RPMI8226 (cell line): ENCODE data around the gene LPCAT1.
"Not testable (repeated sequence)": the region's sequence is repeated elsewhere in the genome, so short reads cannot be mapped to it uniquely, and the experiment has no call there.

Experiments used
- DNase-seq: peaks from one replicate; pipeline ENCODE4 v3.0.0-alpha.2; 2015

Gene LPCAT1

GRCh38 chr5:1507961-1508658 lies 15.7 kb downstream of the LPCAT1 start:
- DNase-seq, result no peak

GRCh38 chr5:1507457-1507856 lies 16.3 kb downstream of the LPCAT1 start:
- DNase-seq, result no peak

- no peak for DNase-seq
Measured at GRCh38 chr5:1507014-1507375, 16.8 kb downstream of the LPCAT1 start.

- no peak for DNase-seq
Measured at GRCh38 chr5:1506242-1507013, 17.3 kb downstream of the LPCAT1 start.

- DNase-seq, result no peak
Measured at GRCh38 chr5:1505506-1506241, 18.1 kb downstream of the LPCAT1 start.

GRCh38 chr5:1505089-1505488 lies 18.7 kb downstream of the LPCAT1 start:
- not testable (repeated sequence) for DNase-seq

GRCh38 chr5:1504617-1505016 lies 19.1 kb downstream of the LPCAT1 start:
- DNase-seq, result no peak

- no peak for DNase-seq
Measured at GRCh38 chr5:1504069-1504595, 19.6 kb downstream of the LPCAT1 start.

GRCh38 chr5:1503241-1504068 lies 20.3 kb downstream of the LPCAT1 start:
- DNase-seq, result no peak

- DNase-seq, result no peak
Measured at GRCh38 chr5:1502737-1503120, 21.0 kb downstream of the LPCAT1 start.

GRCh38 chr5:1502046-1502736 lies 21.6 kb downstream of the LPCAT1 start:
- DNase-seq, result no peak

- no peak for DNase-seq
Measured at GRCh38 chr5:1501372-1502045, 22.3 kb downstream of the LPCAT1 start.

GRCh38 chr5:1500411-1501091 lies 23.2 kb downstream of the LPCAT1 start:
- no peak for DNase-seq

GRCh38 chr5:1499851-1500250 lies 23.9 kb downstream of the LPCAT1 start:
- DNase-seq, result no peak

GRCh38 chr5:1498623-1499416 lies 24.9 kb downstream of the LPCAT1 start:
- DNase-seq, result peak; percentile 68

- DNase-seq, result peak; percentile 86
Measured at GRCh38 chr5:1497795-1498622, 25.8 kb downstream of the LPCAT1 start.

GRCh38 chr5:1497242-1497777 lies 26.4 kb downstream of the LPCAT1 start:
- DNase-seq, result peak; percentile 94

- DNase-seq, result no peak
Measured at GRCh38 chr5:1495525-1495897, 28.2 kb downstream of the LPCAT1 start.
